SU-DHL-6 (cell line): ENCODE data around the gene EBF3.

Experiments
- H2AFZ ChIP-seq: fragments of 200-600 bp; sonication (generic); 2 replicates; pipeline ENCODE4 v1.6.1; 2014; ENCODE audit warnings: low read depth, mild to moderate bottlenecking, moderate library complexity, mixed read lengths, antibody characterized with exemption, low read length; ENCODE audit not compliant: severe bottlenecking
- H3F3A ChIP-seq: fragments of 200-600 bp; shearing (Covaris generic); 2 replicates; pipeline ENCODE4 v1.6.0; 2016; ENCODE audit warnings: antibody characterized with exemption, mild to moderate bottlenecking; ENCODE audit not compliant: insufficient read depth
- H3K27ac ChIP-seq: fragments of 200-600 bp; sonication (generic); 2 replicates; pipeline ENCODE4 v1.5.1; 2016; ENCODE audit warnings: low read depth, mild to moderate bottlenecking, low read length, moderate library complexity, mixed read lengths
- H3K27me3 ChIP-seq: fragments of 200-600 bp; sonication (generic), shearing (Covaris generic); 2 replicates; pipeline ENCODE4 v1.6.0; 2014; ENCODE audit warnings: mild to moderate bottlenecking, low read length
- H3K36me3 ChIP-seq: fragments of 200-600 bp; sonication (generic); 2 replicates; pipeline ENCODE4 v1.6.1; 2014; ENCODE audit warnings: mild to moderate bottlenecking, low read length, mixed read lengths
- H3K4me2 ChIP-seq: fragments of 300-600, 200-600 bp; shearing (Covaris generic), sonication (generic); 2 replicates; pipeline ENCODE4 v1.6.0; 2014; ENCODE audit warnings: low read length, low read depth, mild to moderate bottlenecking; ENCODE audit not compliant: poor library complexity, severe bottlenecking
- H3K4me3 ChIP-seq: fragments of 200-600 bp; sonication (generic); 2 replicates; pipeline ENCODE4 v1.5.1; 2014; ENCODE audit warnings: antibody characterized with exemption, low read length, mild to moderate bottlenecking, mixed read lengths; ENCODE audit not compliant: insufficient read depth, poor library complexity, severe bottlenecking
- H3K79me2 ChIP-seq: fragments of 200-600 bp; sonication (generic); 2 replicates; pipeline ENCODE4 v1.6.1; 2014; ENCODE audit warnings: mild to moderate bottlenecking, low read length, moderate library complexity; ENCODE audit not compliant: insufficient read depth
- H3K9ac ChIP-seq: fragments of 200-600 bp; sonication (generic); 2 replicates; pipeline ENCODE4 v1.7.0; 2014; ENCODE audit warnings: mild to moderate bottlenecking, low read length
- H3K9me2 ChIP-seq: fragments of 200-600 bp; sonication (generic); replicated peaks from 2 replicates; pipeline ENCODE4 v1.6.1; 2014; ENCODE audit warnings: low read length; ENCODE audit not compliant: insufficient read depth
- H3K9me3 ChIP-seq: fragments of 200-600 bp; sonication (generic); 2 replicates; pipeline ENCODE4 v1.6.1; 2014; ENCODE audit warnings: low read length, mixed read lengths; ENCODE audit not compliant: insufficient read depth
- H4K20me1 ChIP-seq: fragments of 200-600 bp; sonication (generic); 2 replicates; pipeline ENCODE4 v1.6.1; 2014; ENCODE audit warnings: low read depth, mild to moderate bottlenecking, antibody characterized with exemption, low read length, moderate library complexity, mixed read lengths
- EZH2phosphoT487 ChIP-seq: fragments of 200-600 bp; sonication (generic), shearing (Covaris generic); conservative IDR thresholded peaks from 2 replicates; pipeline ENCODE4 v1.6.1; 2018; ENCODE audit warnings: mild to moderate bottlenecking, antibody characterized with exemption, low read length, moderate library complexity, mixed read lengths
- TF ChIP-seq, protein P1 (sequence below): fragments of 200-600 bp; sonication (generic); IDR thresholded peaks from one replicate; pipeline ENCODE4 v1.5.1; 2017; ENCODE audit warnings: antibody characterized with exemption, mild to moderate bottlenecking, low read length, moderate library complexity; ENCODE audit not compliant: insufficient read depth, poor library complexity, severe bottlenecking

The EBF3 gene

DNA sequence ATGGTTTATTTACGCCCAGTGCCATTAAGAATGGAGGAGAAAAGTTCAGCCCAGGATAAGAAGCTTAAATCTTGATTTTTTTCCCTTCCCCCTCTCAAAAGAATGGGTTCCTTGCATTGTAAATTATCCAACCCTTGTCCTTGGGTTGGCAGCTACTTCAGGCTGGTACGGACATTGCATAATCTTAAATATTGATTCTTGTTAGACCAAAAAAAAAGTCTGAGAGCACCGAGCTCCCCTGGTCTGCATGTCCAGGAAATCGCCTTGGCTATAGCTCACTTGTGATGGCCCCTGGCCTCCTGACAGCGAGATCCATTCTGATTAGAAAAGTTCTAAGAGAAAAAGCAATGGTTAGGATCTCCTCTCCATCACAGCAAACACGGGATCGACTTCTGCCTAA lies 151.7 kb downstream of the EBF3 start:
- TF ChIP-seq, protein P1, sequence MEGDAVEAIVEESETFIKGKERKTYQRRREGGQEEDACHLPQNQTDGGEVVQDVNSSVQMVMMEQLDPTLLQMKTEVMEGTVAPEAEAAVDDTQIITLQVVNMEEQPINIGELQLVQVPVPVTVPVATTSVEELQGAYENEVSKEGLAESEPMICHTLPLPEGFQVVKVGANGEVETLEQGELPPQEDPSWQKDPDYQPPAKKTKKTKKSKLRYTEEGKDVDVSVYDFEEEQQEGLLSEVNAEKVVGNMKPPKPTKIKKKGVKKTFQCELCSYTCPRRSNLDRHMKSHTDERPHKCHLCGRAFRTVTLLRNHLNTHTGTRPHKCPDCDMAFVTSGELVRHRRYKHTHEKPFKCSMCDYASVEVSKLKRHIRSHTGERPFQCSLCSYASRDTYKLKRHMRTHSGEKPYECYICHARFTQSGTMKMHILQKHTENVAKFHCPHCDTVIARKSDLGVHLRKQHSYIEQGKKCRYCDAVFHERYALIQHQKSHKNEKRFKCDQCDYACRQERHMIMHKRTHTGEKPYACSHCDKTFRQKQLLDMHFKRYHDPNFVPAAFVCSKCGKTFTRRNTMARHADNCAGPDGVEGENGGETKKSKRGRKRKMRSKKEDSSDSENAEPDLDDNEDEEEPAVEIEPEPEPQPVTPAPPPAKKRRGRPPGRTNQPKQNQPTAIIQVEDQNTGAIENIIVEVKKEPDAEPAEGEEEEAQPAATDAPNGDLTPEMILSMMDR = no peak
- TF ChIP-seq EZH2phosphoT487 = no peak
- Histone ChIP-seq H3K9me3 (no peaks in the 10 kb centered on the region), H3K79me2 (no peaks in the 10 kb centered on the region), H4K20me1 (no peaks in the 10 kb centered on the region), H3K4me3 (no peak overlapping the region), H2AFZ (no peak overlapping the region), H3K36me3 (no peaks in the 10 kb centered on the region), H3F3A (no peaks in the 10 kb centered on the region), H3K27me3 (no peaks in the 10 kb centered on the region), H3K4me2 (no peak overlapping the region), H3K9ac (no peak overlapping the region), H3K27ac (no peak overlapping the region), H3K9me2 (no peaks in the 10 kb centered on the region)

DNA sequence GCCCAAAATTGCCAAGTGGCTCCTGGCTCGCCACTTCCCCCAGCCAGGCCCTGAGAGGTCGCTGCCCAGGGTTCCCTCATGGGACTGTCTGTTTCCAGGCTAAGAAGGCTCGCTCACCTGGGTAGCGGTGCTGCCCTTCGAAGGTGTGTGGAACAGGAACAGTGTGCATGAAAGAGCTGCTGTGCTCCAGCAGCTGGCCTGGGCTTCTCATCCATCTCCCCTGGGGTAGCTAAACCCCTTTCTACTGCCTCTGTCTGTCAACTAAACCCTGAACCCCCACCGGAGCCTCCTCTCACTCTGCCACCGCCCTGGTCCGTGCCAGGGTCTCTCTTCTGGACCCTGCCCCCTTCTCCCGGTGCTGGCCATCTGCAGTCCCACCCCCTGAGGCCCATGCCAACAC lies 152.9 kb downstream of the EBF3 start:
- Histone ChIP-seq H3F3A (no peaks in the 10 kb centered on the region), H3K9me3 (no peaks in the 10 kb centered on the region), H3K36me3 (no peaks in the 10 kb centered on the region), H3K9ac (no peak overlapping the region), H3K4me2 (no peak overlapping the region), H3K27ac (no peak overlapping the region), H3K79me2 (no peaks in the 10 kb centered on the region), H3K27me3 (no peaks in the 10 kb centered on the region), H3K4me3 (no peak overlapping the region), H4K20me1 (no peaks in the 10 kb centered on the region), H3K9me2 (no peaks in the 10 kb centered on the region), H2AFZ (no peak overlapping the region)
- TF ChIP-seq, protein P1 = no peak
- TF ChIP-seq EZH2phosphoT487 = no peak

DNA sequence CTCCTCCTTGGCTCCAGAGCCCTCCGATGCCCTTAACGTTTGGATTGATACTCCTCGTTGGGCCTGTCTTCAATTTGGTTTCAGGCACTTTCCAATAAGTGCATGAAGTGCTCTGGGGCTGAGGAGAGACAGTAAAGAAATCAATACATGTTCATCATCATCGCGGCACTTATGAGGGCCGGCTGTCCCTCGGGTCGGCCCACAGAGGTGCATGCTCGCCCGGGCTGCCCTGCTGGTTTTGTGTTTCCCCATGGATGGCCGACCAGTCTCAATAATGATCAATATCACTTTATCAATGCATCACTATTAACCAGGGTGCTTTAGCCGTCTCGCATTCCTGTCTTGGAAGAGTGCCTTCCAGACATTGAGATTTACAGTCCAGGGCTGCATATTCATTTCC lies 154.2 kb downstream of the EBF3 start:
- H3F3A ChIP-seq = no peaks in the 10 kb centered on the region
- TF ChIP-seq, protein P1 = no peak
- no peak for TF ChIP-seq EZH2phosphoT487
- no peak overlapping the region for H3K4me2 ChIP-seq
- H2AFZ ChIP-seq = no peak overlapping the region
- H3K9me3 ChIP-seq = no peaks in the 10 kb centered on the region
- no peaks in the 10 kb centered on the region for H3K36me3 ChIP-seq
- no peak overlapping the region for H3K27ac ChIP-seq
- H3K27me3 ChIP-seq = no peaks in the 10 kb centered on the region
- no peak overlapping the region for H3K9ac ChIP-seq
- H3K9me2 ChIP-seq = no peaks in the 10 kb centered on the region
- H3K4me3 ChIP-seq = no peak overlapping the region
- H3K79me2 ChIP-seq = no peaks in the 10 kb centered on the region
- H4K20me1 ChIP-seq = no peaks in the 10 kb centered on the region
